Spinal cord (tissue), 10 donors: ENCODE data around the gene MAP3K21. TPM values are rescaled to one million over a fixed set of nuclear protein-coding genes. Genes with fewer than 3 reads are reported as not detected.
A peak's percentile ranks its signal among the peaks of the same experiment; 100 is the strongest.

Experiments
- DNase-seq, 6 donors: peaks; one replicate each; pipeline versions ENCODE4 v3.0.0 to v3.0.0-alpha.2; 2013 to 2015; ENCODE audit warnings: low spot score in 6 of 6, low read depth in 4 of 6
- H3K27ac ChIP-seq: one replicate; pipeline ENCODE4 v1.5.1; 2013; ENCODE audit warnings: low read depth, low read length, control low read depth
- H3K27me3 ChIP-seq: one replicate; pipeline ENCODE4 v1.6.1; 2013; ENCODE audit warnings: low read length; ENCODE audit not compliant: control insufficient read depth, insufficient read depth
- H3K36me3 ChIP-seq: one replicate; pipeline ENCODE4 v1.6.1; 2013; ENCODE audit warnings: low read length; ENCODE audit not compliant: control insufficient read depth, insufficient read depth
- H3K4me1 ChIP-seq: one replicate; pipeline ENCODE4 v1.6.1; 2013; ENCODE audit warnings: low read length; ENCODE audit not compliant: control insufficient read depth, insufficient read depth
- H3K4me3 ChIP-seq: one replicate; pipeline ENCODE4 v1.5.1; 2013; ENCODE audit warnings: low read depth, low read length, control low read depth
- H3K9me3 ChIP-seq: one replicate; pipeline ENCODE4 v1.6.1; 2013; ENCODE audit warnings: low read length; ENCODE audit not compliant: control insufficient read depth, insufficient read depth
- WGBS: methylation state at CpG from one replicate; pipeline ENCODE4 v1.1.5; 2013; ENCODE audit warnings: missing lambda C conversion rate; ENCODE audit not compliant: insufficient coverage; 5-methylcytosine and 5-hydroxymethylcytosine counted together
- polyA plus RNA-seq, 2 donors: library from polyadenylated mRNA; unstranded; fragments of 120-200 nt; gene quantifications; one replicate each; pipeline ENCODE4 v1.2.1, GENCODE V29; 2013; ENCODE audit not compliant: insufficient read length in 2 of 2
- total RNA-seq, 2 donors: library from RNA; depleted of rRNA in 1 of 2; stranded (reverse); fragments of 120-200 nt in 1 of 2; fragments of >200 nt in 1 of 2; gene quantifications; one replicate each; pipeline versions ENCODE4 v1.2.3 to v1.2.4, GENCODE V29; 2013 to 2014
- donor health status: healthy.

Gene MAP3K21
- total and polyA plus RNA-seq, 4 donors, result 2.1 to 6.1 (median 5.3) TPM

- Histone ChIP-seq H3K27me3 (no peaks in the 10 kb centered on the region), H3K36me3 (no peaks in the 10 kb centered on the region), H3K4me1 (no peaks in the 10 kb centered on the region), H3K9me3 (no peaks in the 10 kb centered on the region), H3K4me3 (no peak overlapping the region), H3K27ac (no peak overlapping the region)
- WGBS, result no CpG with 5 or more reads among the region's 2 CpGs
- DNase-seq, result no peak
Measured at GRCh38 chr1:233320023-233320422, 7.5 kb upstream of the MAP3K21 start.

GRCh38 chr1:233323718-233324117, 3.8 kb upstream of the MAP3K21 start:
- DNase-seq, result no peak
- WGBS, result no CpG with 5 or more reads among the region's 1 CpG
- H3K27ac ChIP-seq, result no peak overlapping the region
- no peak overlapping the region for H3K4me3 ChIP-seq
- H3K36me3 ChIP-seq, result no peaks in the 10 kb centered on the region
- peaks cover 5% of the 10 kb centered on the region for H3K27me3 ChIP-seq
- H3K4me1 ChIP-seq, result peaks cover 7% of the 10 kb centered on the region
- no peaks in the 10 kb centered on the region for H3K9me3 ChIP-seq

- Histone ChIP-seq H3K27ac (no peak overlapping the region), H3K4me1 (peaks cover 14% of the 10 kb centered on the region), H3K9me3 (no peaks in the 10 kb centered on the region), H3K36me3 (no peaks in the 10 kb centered on the region), H3K27me3 (peaks cover 9% of the 10 kb centered on the region), H3K4me3 (no peak overlapping the region)
- no peak for DNase-seq
Measured at GRCh38 chr1:233326319-233326718, 1.2 kb upstream of the MAP3K21 start.

GRCh38 chr1:233326811-233327650, 493 bp upstream of the MAP3K21 start:
- Histone ChIP-seq H3K27me3 (peaks cover 9% of the 10 kb centered on the region), H3K36me3 (no peaks in the 10 kb centered on the region), H3K4me1 (peaks cover 14% of the 10 kb centered on the region), H3K9me3 (no peaks in the 10 kb centered on the region), H3K4me3 (peak overlapping the region; percentile 5), H3K27ac (no peak overlapping the region)
- 3% methylated on average over 33 of the region's 49 CpGs for WGBS
- peak in 3 of 6 donors; percentile 12 to 56 (median 38) for DNase-seq

GRCh38 chr1:233328142-233328921, 808 bp downstream of the MAP3K21 start:
- peaks cover 9% of the 10 kb centered on the region for H3K27me3 ChIP-seq
- DNase-seq, result peak in 3 of 6 donors; percentile 7 to 70 (median 48)
- H3K27ac ChIP-seq, result no peak overlapping the region
- H3K4me3 ChIP-seq, result peak overlapping the region; percentile 36
- H3K36me3 ChIP-seq, result no peaks in the 10 kb centered on the region
- H3K4me1 ChIP-seq, result peaks cover 14% of the 10 kb centered on the region
- no peaks in the 10 kb centered on the region for H3K9me3 ChIP-seq
- under 1% methylated on average over 96 of the region's 96 CpGs for WGBS

- 73% methylated on average over 8 of the region's 8 CpGs for WGBS
- no peak for DNase-seq
- Histone ChIP-seq H3K27ac (no peak overlapping the region), H3K9me3 (no peaks in the 10 kb centered on the region), H3K36me3 (no peaks in the 10 kb centered on the region), H3K27me3 (peaks cover 8% of the 10 kb centered on the region), H3K4me3 (no peak overlapping the region), H3K4me1 (peaks cover 12% of the 10 kb centered on the region)
Measured at GRCh38 chr1:233331676-233332519, 4.4 kb downstream of the MAP3K21 start.

- H3K4me1 ChIP-seq, result peaks cover 9% of the 10 kb centered on the region
- H3K9me3 ChIP-seq, result no peaks in the 10 kb centered on the region
- H3K27me3 ChIP-seq, result peaks cover 6% of the 10 kb centered on the region
- H3K27ac ChIP-seq, result no peak overlapping the region
- DNase-seq, result no peak
- H3K36me3 ChIP-seq, result no peaks in the 10 kb centered on the region
- no CpG with 5 or more reads among the region's 1 CpG for WGBS
- H3K4me3 ChIP-seq, result no peak overlapping the region
Measured at GRCh38 chr1:233333086-233333485, 5.6 kb downstream of the MAP3K21 start.

GRCh38 chr1:233334092-233334491, 6.6 kb downstream of the MAP3K21 start:
- Histone ChIP-seq H3K4me3 (no peak overlapping the region), H3K36me3 (no peaks in the 10 kb centered on the region), H3K4me1 (peaks cover 3% of the 10 kb centered on the region), H3K9me3 (no peaks in the 10 kb centered on the region), H3K27me3 (peaks cover under 1% of the 10 kb centered on the region), H3K27ac (no peak overlapping the region)
- 93% methylated on average over 5 of the region's 7 CpGs for WGBS
- DNase-seq, result no peak
